GM04504 (cell line): ENCODE data around the gene C1QL1.
"Not testable (repeated sequence)": the region's sequence is repeated elsewhere in the genome, so short reads cannot be mapped to it uniquely, and the experiment has no call there.

Experiments
- DNase-seq: peaks from one replicate; pipeline ENCODE4 v3.0.0-alpha.2; 2012; ENCODE audit warnings: low read depth

Gene C1QL1

GRCh38 chr17:44961921-44962350, 6.2 kb downstream of the C1QL1 start:
- no peak for DNase-seq

- no peak for DNase-seq
Observed at GRCh38 chr17:44960691-44961090, 7.4 kb downstream of the C1QL1 start.

- DNase-seq, result no peak
Observed at GRCh38 chr17:44959821-44960531, 8.1 kb downstream of the C1QL1 start.

- no peak for DNase-seq
Observed at GRCh38 chr17:44956998-44957981, 10.8 kb downstream of the C1QL1 start.

GRCh38 chr17:44955674-44956425, 12.3 kb downstream of the C1QL1 start:
- DNase-seq, result no peak

GRCh38 chr17:44952946-44953475, 15.1 kb downstream of the C1QL1 start:
- no peak for DNase-seq

GRCh38 chr17:44948315-44948795, 19.7 kb downstream of the C1QL1 start:
- DNase-seq, result no peak

GRCh38 chr17:44947461-44948314, 20.4 kb downstream of the C1QL1 start, which contains the start of gene KIF18B:
TSS of gene KIF18B (minus strand) at chr17:44947773. CDS start at chr17:44936344, 11,429 bp downstream.
- DNase-seq, result peak; percentile 85

GRCh38 chr17:44945652-44946051, 22.5 kb downstream of the C1QL1 start:
- DNase-seq, result not testable (repeated sequence)

GRCh38 chr17:44942456-44942855, 25.6 kb downstream of the C1QL1 start:
- DNase-seq, result no peak

- no peak for DNase-seq
Observed at GRCh38 chr17:44941712-44942331, 26.3 kb downstream of the C1QL1 start.

- DNase-seq, result no peak
Observed at GRCh38 chr17:44940768-44941167, 27.3 kb downstream of the C1QL1 start.

GRCh38 chr17:44940317-44940716, 27.8 kb downstream of the C1QL1 start:
- DNase-seq, result no peak

- no peak for DNase-seq
Observed at GRCh38 chr17:44935116-44935515, 33.0 kb downstream of the C1QL1 start.

- DNase-seq, result no peak
Observed at GRCh38 chr17:44934745-44935105, 33.4 kb downstream of the C1QL1 start.

GRCh38 chr17:44933824-44934744, 34.0 kb downstream of the C1QL1 start:
- DNase-seq, result no peak

- no peak for DNase-seq
Observed at GRCh38 chr17:44932787-44933097, 35.4 kb downstream of the C1QL1 start.

- no peak for DNase-seq
Observed at GRCh38 chr17:44932096-44932786, 35.9 kb downstream of the C1QL1 start.

GRCh38 chr17:44931376-44931775, 36.7 kb downstream of the C1QL1 start:
- no peak for DNase-seq
